SH-SY5Y (cell line): ENCODE data around the gene C1QTNF3.

Experiments used
- GATA2 ChIP-seq: IDR thresholded peaks from 2 replicates; pipeline ENCODE4 v1.6.1; 2011; ENCODE audit warnings: mild to moderate bottlenecking, low read depth, low read length
- GATA3 ChIP-seq: IDR thresholded peaks from 2 replicates; pipeline ENCODE4 v1.6.1; 2011; ENCODE audit warnings: low read depth, mild to moderate bottlenecking, low read length, moderate library complexity

- TF ChIP-seq GATA2: no peak
- TF ChIP-seq GATA3: no peak
Observed at GRCh38 chr5:34003941-34004340, 39.1 kb downstream of the C1QTNF3 start.
